ENCODE results near the gene ANXA2R. TPM values are rescaled to one million over a fixed set of nuclear protein-coding genes. Genes with fewer than 3 reads are reported as not detected.

The ANXA2R gene
- total and polyA plus RNA-seq, 2 of the 13 experiments (the other 11 are each of a cell fraction or from before 2014, with no cell fraction given): 0.95 to 1.3 TPM

GRCh38 chr5:43042626-43043399, 2.7 kb upstream of the ANXA2R start (continued):
- TF ChIP-seq RCOR2 (CRISPR knock-in tag; IDR thresholded peaks at IDR 0.05): no peak
- no peak; the same call in 1 of the 2 replicates for TF ChIP-seq ZFAT (CRISPR knock-in tag; conservative IDR thresholded peaks at IDR 0.05)
- TF ChIP-seq SNRNP70 (IDR thresholded peaks at IDR 0.05; ENCODE audit: low read depth, low read length): no peak
- no peak for TF ChIP-seq SUZ12 (IDR thresholded peaks at IDR 0.05; ENCODE audit: low read depth, low read length)
- no peak; the same call in 1 of the 2 replicates for TF ChIP-seq ZFP90 (CRISPR knock-in tag; IDR thresholded peaks at IDR 0.05; ENCODE audit: borderline replicate concordance)
- TF ChIP-seq ZNF547 (CRISPR knock-in tag; IDR thresholded peaks at IDR 0.05): no peak; the same call in 1 of the 2 replicates
- TF ChIP-seq ATF2 (CRISPR knock-in tag; IDR thresholded peaks at IDR 0.05): no peak; the same call in 1 of the 2 replicates
- no peak for TF ChIP-seq ZNF704 (CRISPR knock-in tag; IDR thresholded peaks at IDR 0.05; ENCODE audit: borderline replicate concordance)
- peak; percentile 69; the same call in 1 of the 2 replicates for TF ChIP-seq ZBTB37 (CRISPR knock-in tag; IDR thresholded peaks at IDR 0.05)
- no peak for TF ChIP-seq ZNF816 (CRISPR knock-in tag; IDR thresholded peaks at IDR 0.05; ENCODE audit: borderline replicate concordance)
- TF ChIP-seq THAP9 (CRISPR knock-in tag; IDR thresholded peaks at IDR 0.05; ENCODE audit: borderline replicate concordance): no peak; the same call in 1 of the 2 replicates
- TF ChIP-seq ZIK1 (CRISPR knock-in tag; IDR thresholded peaks at IDR 0.05; ENCODE audit: borderline replicate concordance, low read depth): no peak
- TF ChIP-seq ZNF17 (CRISPR knock-in tag; IDR thresholded peaks at IDR 0.05): no peak
- TF ChIP-seq ARID3A (IDR thresholded peaks at IDR 0.05; ENCODE audit: low read depth, low read length): no peak
- no peak for TF ChIP-seq MED8 (CRISPR knock-in tag; IDR thresholded peaks at IDR 0.05; ENCODE audit: insufficient replicate concordance)
- no peak for TF ChIP-seq CEBPB (IDR thresholded peaks at IDR 0.05; ENCODE audit: borderline replicate concordance, low read depth, low read length)
- no peak for TF ChIP-seq GRHL1 (CRISPR knock-in tag; conservative IDR thresholded peaks at IDR 0.05)
